HEK293 (cell line): Measurements from ENCODE around the gene PMFBP1.

Experiments
- SCRT2 ChIP-seq: fragments of 450-650 bp; formaldehyde crosslinking; IDR thresholded peaks from 2 replicates; pipeline ENCODE4 v1.5.1; 2016; ENCODE audit warnings: missing biosample characterization, missing genetic modification characterization
- ZBTB17 ChIP-seq: fragments of 450-650 bp; formaldehyde crosslinking; IDR thresholded peaks from 2 replicates; pipeline ENCODE4 v1.5.1; 2016; ENCODE audit warnings: missing biosample characterization, missing genetic modification characterization
- ZNF24 ChIP-seq: fragments of 450-650 bp; formaldehyde crosslinking; IDR thresholded peaks from 2 replicates; pipeline ENCODE4 v1.5.1; 2016; ENCODE audit warnings: missing biosample characterization, missing genetic modification characterization
- ZNF274 ChIP-seq, 2 experiments: fragments of 200-500 bp in 1 of 2; fragments of 450-650 bp in 1 of 2; sonication (Bioruptor generic) in 1 of 2; formaldehyde crosslinking in 1 of 2; IDR thresholded peaks; 2 replicates each; pipeline versions ENCODE4 v1.5.1 to v1.6.1; 2014 to 2016; ENCODE audit warnings: borderline replicate concordance in 1 of 2, inconsistent platforms in 1 of 2, low read length in 1 of 2, missing biosample characterization in 1 of 2, missing genetic modification characterization in 1 of 2
- ZNF416 ChIP-seq: fragments of 450-650 bp; formaldehyde crosslinking; IDR thresholded peaks from 2 replicates; pipeline ENCODE4 v1.5.1; 2016; ENCODE audit warnings: missing biosample characterization, missing genetic modification characterization
- ZNF549 ChIP-seq: fragments of 450-650 bp; IDR thresholded peaks from 2 replicates; pipeline ENCODE4 v1.5.1; 2018; ENCODE audit warnings: missing biosample characterization, missing genetic modification characterization, mild to moderate bottlenecking, inconsistent platforms, moderate library complexity
- TF ChIP-seq, protein P1 (sequence below): fragments of 450-650 bp; formaldehyde crosslinking; IDR thresholded peaks from 2 replicates; pipeline ENCODE4 v1.5.1; 2016; ENCODE audit warnings: missing biosample characterization, missing genetic modification characterization, low read depth
- TF ChIP-seq, protein P2 (sequence below): fragments of 450-650 bp; formaldehyde crosslinking; IDR thresholded peaks from 2 replicates; pipeline ENCODE4 v1.5.1; 2016; ENCODE audit warnings: missing biosample characterization, missing genetic modification characterization

DNA sequence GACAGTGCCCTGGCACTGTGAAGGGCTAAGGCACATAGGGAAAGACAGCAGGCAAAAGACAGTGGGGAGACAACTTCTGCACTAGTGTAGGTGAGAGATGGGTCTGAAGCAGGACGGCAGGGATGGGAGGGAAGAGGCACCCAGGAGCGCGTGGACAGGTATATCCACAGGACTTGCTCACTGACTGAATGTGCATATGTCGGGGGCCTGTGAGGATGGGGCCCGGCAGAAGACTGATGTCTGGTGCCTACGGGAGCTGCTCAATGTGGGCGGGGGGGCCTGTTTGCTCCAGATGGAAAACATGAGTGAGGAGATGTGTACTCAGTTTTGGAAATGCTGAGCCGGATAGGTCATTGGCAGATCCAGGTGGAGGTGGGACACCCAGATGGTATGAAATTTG lies 47.3 kb upstream of the PMFBP1 start:
- TF ChIP-seq SCRT2 (tag by site-specific recombination): no peak
- TF ChIP-seq ZNF24 (tag by site-specific recombination): no peak
- TF ChIP-seq, protein P1, sequence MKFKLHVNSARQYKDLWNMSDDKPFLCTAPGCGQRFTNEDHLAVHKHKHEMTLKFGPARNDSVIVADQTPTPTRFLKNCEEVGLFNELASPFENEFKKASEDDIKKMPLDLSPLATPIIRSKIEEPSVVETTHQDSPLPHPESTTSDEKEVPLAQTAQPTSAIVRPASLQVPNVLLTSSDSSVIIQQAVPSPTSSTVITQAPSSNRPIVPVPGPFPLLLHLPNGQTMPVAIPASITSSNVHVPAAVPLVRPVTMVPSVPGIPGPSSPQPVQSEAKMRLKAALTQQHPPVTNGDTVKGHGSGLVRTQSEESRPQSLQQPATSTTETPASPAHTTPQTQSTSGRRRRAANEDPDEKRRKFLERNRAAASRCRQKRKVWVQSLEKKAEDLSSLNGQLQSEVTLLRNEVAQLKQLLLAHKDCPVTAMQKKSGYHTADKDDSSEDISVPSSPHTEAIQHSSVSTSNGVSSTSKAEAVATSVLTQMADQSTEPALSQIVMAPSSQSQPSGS (tag by site-specific recombination): no peak
- TF ChIP-seq, protein P2, sequence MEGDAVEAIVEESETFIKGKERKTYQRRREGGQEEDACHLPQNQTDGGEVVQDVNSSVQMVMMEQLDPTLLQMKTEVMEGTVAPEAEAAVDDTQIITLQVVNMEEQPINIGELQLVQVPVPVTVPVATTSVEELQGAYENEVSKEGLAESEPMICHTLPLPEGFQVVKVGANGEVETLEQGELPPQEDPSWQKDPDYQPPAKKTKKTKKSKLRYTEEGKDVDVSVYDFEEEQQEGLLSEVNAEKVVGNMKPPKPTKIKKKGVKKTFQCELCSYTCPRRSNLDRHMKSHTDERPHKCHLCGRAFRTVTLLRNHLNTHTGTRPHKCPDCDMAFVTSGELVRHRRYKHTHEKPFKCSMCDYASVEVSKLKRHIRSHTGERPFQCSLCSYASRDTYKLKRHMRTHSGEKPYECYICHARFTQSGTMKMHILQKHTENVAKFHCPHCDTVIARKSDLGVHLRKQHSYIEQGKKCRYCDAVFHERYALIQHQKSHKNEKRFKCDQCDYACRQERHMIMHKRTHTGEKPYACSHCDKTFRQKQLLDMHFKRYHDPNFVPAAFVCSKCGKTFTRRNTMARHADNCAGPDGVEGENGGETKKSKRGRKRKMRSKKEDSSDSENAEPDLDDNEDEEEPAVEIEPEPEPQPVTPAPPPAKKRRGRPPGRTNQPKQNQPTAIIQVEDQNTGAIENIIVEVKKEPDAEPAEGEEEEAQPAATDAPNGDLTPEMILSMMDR (tag by site-specific recombination): no peak
- no peak for TF ChIP-seq ZNF274 (IDR thresholded peaks at IDR 0.05; ENCODE audit: low read length)
- no peak for TF ChIP-seq ZNF274 (tag by site-specific recombination; IDR thresholded peaks at IDR 0.05; ENCODE audit: borderline replicate concordance)
- no peak for TF ChIP-seq ZNF549 (tag by site-specific recombination)
- TF ChIP-seq ZNF416 (tag by site-specific recombination): no peak
- no peak for TF ChIP-seq ZBTB17 (tag by site-specific recombination)
